Memory B cell (primary cell): ENCODE results near the gene SIGLEC1.

ENCODE experiments used
- ATAC-seq: fragments of 150-1000 bp; cut with Tn5 transposase; 2 replicates; pipeline ENCODE4 v1.10.0; 2021; ENCODE audit warnings: low read depth, mild to moderate bottlenecking, moderate library complexity
- DNase-seq, 2 donors: peaks; one replicate each; pipeline ENCODE4 v3.0.0; 2022; ENCODE audit warnings: low spot score in 2 of 2
- H3K27ac Mint-ChIP-seq: one replicate; pipeline ENCODE4 v1.8.0; 2022; ENCODE audit warnings: mild to moderate bottlenecking, moderate library complexity, mixed read lengths
- H3K27me3 Mint-ChIP-seq: one replicate; pipeline ENCODE4 v1.8.0; 2022; ENCODE audit warnings: mixed read lengths
- H3K36me3 Mint-ChIP-seq: one replicate; pipeline ENCODE4 v1.8.0; 2022; ENCODE audit warnings: mild to moderate bottlenecking, mixed read lengths
- H3K4me1 Mint-ChIP-seq: one replicate; pipeline ENCODE4 v1.8.0; 2022; ENCODE audit warnings: mixed read lengths
- H3K4me3 Mint-ChIP-seq: one replicate; pipeline ENCODE4 v1.8.0; 2022; ENCODE audit warnings: mild to moderate bottlenecking, moderate library complexity, mixed read lengths
- H3K9me3 Mint-ChIP-seq: one replicate; pipeline ENCODE4 v1.8.0; 2022; ENCODE audit warnings: mixed read lengths

The SIGLEC1 gene

DNA sequence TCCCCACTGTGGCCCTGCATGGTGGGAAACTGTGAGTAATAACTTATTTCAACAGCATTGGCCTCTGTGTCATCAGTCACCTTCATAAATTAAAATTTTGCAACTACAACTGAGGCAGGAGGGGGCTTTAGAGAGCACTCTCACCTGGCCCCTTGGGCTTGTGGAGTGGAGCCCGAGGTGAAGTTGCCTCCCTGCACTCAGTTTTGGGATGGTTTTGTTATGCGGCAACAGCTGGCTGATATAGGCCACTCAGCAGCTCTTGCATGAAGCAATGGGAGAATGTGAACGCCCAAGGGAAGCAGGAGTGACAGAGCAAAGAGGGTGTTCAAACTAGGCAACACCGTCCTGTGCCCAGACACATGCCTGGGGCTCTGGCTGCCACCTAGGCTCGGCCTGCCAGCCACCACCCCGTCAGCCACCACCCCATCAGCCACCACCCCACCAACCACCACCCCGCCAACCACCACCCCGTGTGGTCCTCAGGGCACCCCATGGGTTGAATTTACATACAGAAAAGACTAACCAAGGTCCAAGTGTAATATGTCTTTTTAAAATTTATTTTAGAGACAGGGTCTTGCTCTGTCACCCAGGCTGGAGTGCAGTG, 44.9 kb downstream of the SIGLEC1 start:
- no peak overlapping the region for H3K4me3 Mint-ChIP-seq
- no peak for ATAC-seq
- peaks cover 12% of the 10 kb centered on the region for H3K4me1 Mint-ChIP-seq
- DNase-seq, result no peak
- H3K36me3 Mint-ChIP-seq, result no peaks in the 10 kb centered on the region
- no peaks in the 10 kb centered on the region for H3K9me3 Mint-ChIP-seq
- H3K27me3 Mint-ChIP-seq, result peaks cover 29% of the 10 kb centered on the region
- H3K27ac Mint-ChIP-seq, result no peak overlapping the region

DNA sequence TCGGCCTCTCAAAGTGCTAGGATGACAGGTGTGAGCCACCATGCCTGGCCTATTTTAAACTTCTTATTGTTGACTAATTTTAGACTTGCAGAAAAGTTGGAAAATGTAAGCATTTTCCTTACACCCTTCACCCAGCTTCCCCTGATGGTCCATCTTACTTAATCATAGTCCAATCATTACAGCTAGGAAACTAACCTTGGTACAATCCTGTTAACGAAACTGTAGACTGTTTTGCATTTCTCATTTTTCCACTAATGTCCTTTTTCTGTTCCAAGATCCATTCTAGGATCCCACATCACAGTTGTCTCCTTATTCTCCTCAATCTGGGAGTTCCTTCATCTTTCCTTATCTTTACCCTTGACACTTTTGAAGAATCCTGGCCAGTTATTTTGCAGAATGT, 48.5 kb downstream of the SIGLEC1 start:
- no peak for DNase-seq
- no peaks in the 10 kb centered on the region for H3K9me3 Mint-ChIP-seq
- peaks cover 20% of the 10 kb centered on the region for H3K4me1 Mint-ChIP-seq
- no peaks in the 10 kb centered on the region for H3K36me3 Mint-ChIP-seq
- H3K4me3 Mint-ChIP-seq, result no peak overlapping the region
- no peak overlapping the region for H3K27ac Mint-ChIP-seq
- H3K27me3 Mint-ChIP-seq, result peaks cover 23% of the 10 kb centered on the region
- no peak for ATAC-seq

DNA sequence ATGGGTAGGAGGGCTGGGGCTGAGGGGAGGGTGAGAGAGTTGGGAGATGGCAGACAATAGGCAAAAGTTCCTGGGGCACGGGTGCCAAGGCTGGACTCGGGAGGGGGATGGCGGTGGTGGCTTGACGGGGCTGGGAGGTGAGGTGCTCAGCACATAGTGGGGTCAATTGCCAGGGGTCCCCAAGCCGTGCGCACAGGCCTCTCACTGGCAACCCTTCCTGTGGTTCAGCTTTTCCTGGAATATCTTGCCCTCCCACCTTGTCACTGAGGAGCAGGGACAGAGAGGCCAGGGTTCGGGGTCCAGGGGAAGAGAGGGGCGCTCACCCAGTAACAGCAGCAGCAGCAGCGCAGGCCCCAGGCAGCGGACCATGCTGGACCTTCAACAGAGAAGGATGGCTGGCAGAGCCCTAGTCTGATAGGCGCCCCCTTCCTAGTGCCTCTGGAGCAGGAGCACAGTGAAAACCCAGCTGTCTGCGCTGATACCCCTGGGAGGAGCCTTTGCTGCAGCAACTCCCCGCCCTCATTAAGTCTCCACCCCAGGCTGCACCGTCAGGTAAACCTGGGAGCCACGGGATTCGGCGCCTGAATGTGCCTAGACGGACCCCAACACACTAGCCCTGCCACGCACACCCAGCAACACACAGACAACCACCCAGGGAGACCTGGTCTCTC, 49.2 kb downstream of the SIGLEC1 start, which contains the start of gene GFRA4:
Gene GFRA4, minus strand, starts transcription at position 369 of the 671 bp plus-strand sequence. Its CDS starts 0 bp downstream, at position 369.
- H3K4me3 Mint-ChIP-seq, result no peak within 1 kb of the TSS
- peaks cover 22% of the 10 kb centered on the region for H3K4me1 Mint-ChIP-seq
- peaks cover 21% of the 10 kb centered on the region for H3K27me3 Mint-ChIP-seq
- H3K27ac Mint-ChIP-seq, result no peak within 1 kb of the TSS
- DNase-seq (no peak), ATAC-seq (no peak)
- H3K9me3 Mint-ChIP-seq, result no peaks in the 10 kb centered on the region
- H3K36me3 Mint-ChIP-seq, result no peaks in the 10 kb centered on the region
